Measurements from ENCODE around the gene MYOG.

The MYOG gene

DNA sequence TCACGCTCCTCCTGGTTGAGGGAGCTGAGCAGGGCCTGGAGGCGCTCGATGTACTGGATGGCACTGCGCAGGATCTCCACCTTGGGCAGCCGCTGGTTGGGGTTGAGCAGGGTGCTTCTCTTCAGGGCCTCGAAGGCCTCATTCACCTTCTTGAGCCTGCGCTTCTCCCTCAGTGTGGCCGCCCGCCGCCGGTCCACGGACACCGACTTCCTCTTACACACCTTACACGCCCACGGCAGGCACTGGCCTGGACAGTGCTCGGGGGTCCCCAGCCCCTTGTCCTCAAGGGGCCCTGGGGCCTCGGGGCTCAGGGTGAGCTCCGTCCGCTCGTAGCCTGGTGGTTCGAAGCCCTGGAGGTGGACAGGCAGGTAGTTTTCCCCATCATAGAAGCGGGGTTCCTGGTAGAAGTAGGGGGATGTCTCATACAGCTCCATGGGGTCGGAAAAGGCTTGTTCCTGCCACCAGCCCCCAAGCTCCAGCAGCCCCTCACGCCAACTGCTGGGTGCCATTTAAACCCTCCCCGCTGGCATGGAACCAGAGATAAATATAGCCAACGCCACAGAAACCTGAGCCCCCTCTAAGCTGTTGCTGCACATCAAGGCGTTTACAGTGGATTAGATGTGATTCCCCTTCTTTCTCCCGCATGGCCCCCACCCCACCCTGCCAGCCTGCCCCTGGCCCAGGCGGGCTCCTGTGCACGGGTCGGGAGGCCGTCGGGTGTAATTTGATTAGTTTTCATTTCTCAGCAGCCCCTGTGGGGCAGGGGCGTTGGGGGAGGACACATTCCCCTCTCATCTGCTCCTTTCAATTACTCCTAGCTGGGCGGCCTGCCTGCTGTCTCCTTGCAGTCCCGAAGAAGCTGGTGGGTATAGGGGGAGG is at the start of gene MYOG:
TSS of gene MYOG (minus strand) at position 485 of the 879 bp plus-strand sequence. CDS start at position 434, 51 bp downstream.
- DNase-seq: no peak

DNA sequence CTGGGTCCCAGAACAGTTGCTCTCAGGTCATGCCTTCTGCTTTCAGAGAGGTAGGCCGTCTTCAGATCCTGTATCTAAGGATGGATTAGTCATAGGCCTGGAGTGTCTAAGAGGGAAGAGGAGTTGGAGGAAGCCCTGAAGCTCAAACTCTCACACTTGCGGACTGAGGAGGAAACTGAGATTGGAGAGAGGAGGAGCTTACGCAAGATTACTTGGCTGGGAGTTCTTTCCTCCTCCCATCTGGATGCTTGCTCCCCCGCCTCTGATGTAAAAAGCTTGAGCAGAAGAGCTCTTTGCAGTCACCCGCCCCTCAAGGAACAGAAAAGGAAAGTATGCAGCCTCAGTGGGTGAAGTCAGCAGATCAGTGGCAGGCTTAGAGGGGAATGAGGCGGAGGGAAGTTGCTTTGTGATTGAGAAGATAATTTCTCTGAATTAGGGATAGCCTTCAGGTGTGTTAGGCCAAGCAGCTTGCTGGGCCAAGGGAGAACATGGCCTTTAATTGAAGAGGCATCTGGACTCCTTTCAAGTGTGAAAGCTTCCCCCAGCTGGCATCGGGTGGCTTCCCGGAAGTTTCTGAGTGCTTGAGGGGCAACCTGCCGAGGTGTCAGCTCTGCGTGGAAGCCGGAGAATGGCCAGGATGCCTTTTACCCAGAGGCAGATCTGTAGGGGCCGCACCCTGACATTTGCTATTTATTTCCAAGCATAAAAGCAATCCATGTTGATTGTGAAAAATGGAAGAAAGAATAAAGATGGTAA is 48.3 kb upstream of the MYOG start:
- DNase-seq: no peak

DNA sequence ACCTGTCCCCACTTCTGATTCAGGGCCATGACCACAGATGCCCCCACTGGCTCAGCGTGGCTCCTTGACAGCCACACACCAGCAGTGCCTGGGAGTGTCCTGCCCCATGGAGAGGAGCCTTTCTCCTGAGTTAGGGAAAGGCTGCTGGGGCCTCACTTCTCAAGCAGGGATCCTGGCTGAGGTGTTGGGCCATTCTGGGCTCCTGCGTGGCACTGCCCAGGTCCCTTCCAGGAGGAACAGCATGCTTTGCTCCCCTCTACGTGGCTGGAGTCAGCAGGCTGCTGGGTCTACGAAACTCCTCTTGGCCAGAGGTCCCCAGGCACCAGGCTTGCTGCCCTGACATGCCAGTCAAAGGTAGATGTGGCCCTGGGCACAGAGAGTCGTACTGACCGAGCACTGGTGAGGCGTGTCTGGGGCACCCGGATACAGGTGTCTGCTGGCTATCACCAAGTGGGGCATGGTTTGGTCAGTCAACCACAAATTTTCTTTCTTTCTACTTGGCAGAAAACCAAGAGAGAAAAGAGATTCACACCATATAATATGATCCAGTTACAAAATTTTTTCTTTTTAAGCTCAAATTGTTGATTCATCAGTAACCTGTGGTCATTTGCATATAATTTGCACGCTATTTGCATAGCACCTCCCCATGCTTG is 45.9 kb upstream of the MYOG start:
- DNase-seq: no peak

- no peak for DNase-seq
Measured at GRCh38 chr1:203130358-203130985, 44.7 kb upstream of the MYOG start.

- peak in 1 of 2 experiments; percentile 18 for DNase-seq
Measured at GRCh38 chr1:203129501-203130231, 43.9 kb upstream of the MYOG start.

- DNase-seq: no peak
Measured at GRCh38 chr1:203128716-203129500, 43.1 kb upstream of the MYOG start.

DNA sequence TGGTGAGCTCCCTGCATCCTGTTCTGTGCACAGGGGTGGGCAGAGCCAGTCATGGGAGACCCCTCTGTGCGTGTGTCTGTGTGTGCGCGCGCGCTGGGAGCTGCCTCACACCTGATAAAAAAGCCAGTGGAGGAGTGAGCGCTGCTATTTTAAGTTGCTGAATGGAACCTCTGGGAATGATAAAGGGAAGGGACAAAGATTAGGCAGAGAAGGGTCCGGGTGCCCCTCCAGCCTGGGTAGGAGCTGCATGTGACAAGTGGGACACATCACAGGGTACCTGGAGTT is 42.6 kb upstream of the MYOG start:
- DNase-seq: no peak

GRCh38 chr1:203127666-203128430 is 42.0 kb upstream of the MYOG start, which contains the start of gene ADORA1:
Gene ADORA1, plus strand, starts transcription at chr1:203127726. Its CDS starts 1,116 bp downstream, at chr1:203128842.
- DNase-seq: peak in 1 of 2 experiments; percentile 54

- DNase-seq: no peak
Measured at GRCh38 chr1:203126866-203127665, 41.3 kb upstream of the MYOG start.

DNA sequence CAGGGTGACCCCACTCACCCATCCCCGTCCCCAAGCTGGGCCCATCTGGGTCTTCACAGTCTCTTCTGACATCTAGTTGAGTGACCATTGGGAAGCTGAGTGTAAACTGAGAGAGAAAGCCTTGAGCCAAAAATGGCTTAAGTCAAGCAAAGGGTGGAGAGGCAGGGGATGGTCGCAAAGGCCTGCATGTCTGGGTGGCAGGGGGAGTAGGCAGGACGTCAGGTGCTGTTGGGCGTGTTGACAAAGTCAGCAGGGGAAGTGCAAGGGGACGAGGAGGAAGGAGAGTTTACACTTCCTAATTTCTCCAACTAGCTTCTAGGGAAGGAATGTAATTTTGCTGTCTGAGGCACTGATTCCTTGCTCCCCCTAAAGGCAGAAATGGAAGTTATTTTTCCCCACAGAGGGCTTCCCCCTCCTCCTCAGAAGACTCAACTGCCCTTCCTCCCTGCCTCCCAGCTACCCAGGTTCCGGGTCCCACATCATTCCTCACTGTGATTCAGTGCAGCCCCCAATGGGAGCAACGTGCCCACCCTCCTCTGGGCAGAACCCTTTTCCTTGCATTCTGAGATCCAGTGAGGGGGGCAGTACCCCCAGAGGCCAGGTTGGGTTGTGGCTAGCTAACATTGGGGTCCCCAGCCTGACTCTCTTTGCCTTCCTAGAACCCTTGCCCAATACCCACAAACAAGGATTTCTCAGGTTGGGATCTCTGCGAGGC is 40.5 kb upstream of the MYOG start:
- DNase-seq: peak in 1 of 2 experiments; percentile 27

GRCh38 chr1:203124546-203125317 is 38.9 kb upstream of the MYOG start:
- no peak for DNase-seq

- DNase-seq: no peak
Measured at GRCh38 chr1:203124011-203124410, 38.2 kb upstream of the MYOG start.

DNA sequence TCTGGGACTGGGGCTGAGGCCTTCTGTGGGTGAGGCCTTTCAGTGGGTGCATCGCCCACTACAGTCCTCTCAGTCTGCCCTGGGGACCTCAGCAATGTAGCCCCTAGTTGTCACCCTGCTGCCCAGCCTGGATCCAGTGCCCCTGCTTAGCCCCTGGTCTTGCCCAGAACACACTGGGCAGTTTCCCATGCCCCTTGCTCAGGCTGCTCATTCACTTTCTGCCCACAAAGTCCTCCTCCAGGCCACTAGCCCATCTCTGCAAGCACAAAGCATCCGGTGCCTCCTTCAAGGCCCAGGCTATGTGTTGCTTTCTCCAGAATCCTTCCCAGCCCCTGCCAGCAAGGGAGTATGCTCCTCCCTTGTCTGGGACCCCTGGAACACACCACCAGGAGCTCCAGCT is 36.3 kb upstream of the MYOG start:
- DNase-seq: no peak

DNA sequence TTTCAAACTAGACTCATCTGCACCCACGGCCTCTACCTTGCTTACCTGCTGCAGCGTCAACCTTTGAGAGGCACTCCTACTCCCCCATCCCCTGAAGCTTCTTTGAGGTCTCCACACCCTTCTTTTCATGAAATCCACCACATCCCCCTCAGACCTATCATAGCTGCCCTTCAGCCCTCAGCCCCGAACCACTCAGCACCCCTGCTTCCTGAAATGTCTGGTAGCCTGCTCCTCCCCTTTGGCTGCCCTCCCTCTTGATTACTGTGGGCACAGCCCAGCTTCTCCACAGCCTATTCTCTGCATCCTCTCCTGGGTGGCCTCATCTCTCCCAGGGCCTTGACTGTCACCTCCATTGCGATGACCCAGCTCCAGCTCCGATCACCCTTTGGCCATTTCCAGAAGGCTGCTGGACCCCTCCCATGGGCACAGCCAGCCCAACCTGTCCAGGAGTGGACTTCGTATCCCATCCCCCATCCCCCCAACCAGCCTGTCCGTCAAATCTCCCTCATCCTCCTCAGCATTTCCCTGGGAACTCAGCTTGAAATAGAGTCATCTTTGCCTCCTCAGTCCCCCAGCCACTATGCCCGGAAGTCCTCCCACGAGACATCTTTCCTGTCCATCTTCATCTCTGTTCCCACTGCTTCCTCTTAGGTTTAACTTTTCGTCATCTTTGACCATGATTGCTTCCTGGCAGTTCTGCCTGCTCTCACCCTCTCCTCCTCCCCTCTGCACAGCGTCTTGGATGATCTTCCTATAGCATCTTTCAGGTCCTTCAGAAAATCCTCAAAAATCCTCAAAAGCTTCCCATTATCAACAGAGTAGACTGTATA is 35.6 kb upstream of the MYOG start:
- DNase-seq: no peak

- DNase-seq: no peak
Measured at GRCh38 chr1:203120325-203121153, 34.7 kb upstream of the MYOG start.

Measured in NCI-H446 (cell line).